Stimulated activated naive CD8-positive, alpha-beta T cell treated with anti-CD3 and anti-CD28 coated beads, Interleukin-15, amount 100 ng/mL, for 72 hours (primary cell): ENCODE results near the gene TSPAN32.
"Not testable (repeated sequence)": the region's sequence is repeated elsewhere in the genome, so short reads cannot be mapped to it uniquely, and the experiment has no call there.

Experiments used
- ATAC-seq: fragments of 150-1000 bp; cut with Tn5 transposase; 2 replicates; pipeline ENCODE4 v1.10.0; 2021; ENCODE audit warnings: mild to moderate bottlenecking, moderate library complexity
- DNase-seq, 2 donors: peaks; one replicate each; pipeline ENCODE4 v3.0.0; 2021 to 2022
- H3K27ac Mint-ChIP-seq, 2 donors: one replicate each; pipeline ENCODE4 v1.8.0; 2022; ENCODE audit warnings: mild to moderate bottlenecking in 2 of 2, mixed read lengths in 2 of 2, moderate library complexity in 2 of 2
- H3K27me3 Mint-ChIP-seq: one replicate; pipeline ENCODE4 v1.8.0; 2022; ENCODE audit warnings: mixed read lengths
- H3K4me1 Mint-ChIP-seq: one replicate; pipeline ENCODE4 v1.8.0; 2022; ENCODE audit warnings: mild to moderate bottlenecking, mixed read lengths
- H3K4me3 Mint-ChIP-seq, 2 donors: one replicate each; pipeline ENCODE4 v1.8.0; 2022; ENCODE audit warnings: mild to moderate bottlenecking in 2 of 2, mixed read lengths in 2 of 2, moderate library complexity in 1 of 2
- H3K9me3 Mint-ChIP-seq, 2 donors: one replicate each; pipeline ENCODE4 v1.8.0; 2022; ENCODE audit warnings: mixed read lengths in 2 of 2

TSPAN32 gene

GRCh38 chr11:2325719-2326118 lies 23.9 kb downstream of the TSPAN32 start:
- peaks cover 0 to 4% of the 10 kb centered on the region in 2 donors for H3K9me3 Mint-ChIP-seq
- H3K4me1 Mint-ChIP-seq, result no peaks in the 10 kb centered on the region
- H3K27ac Mint-ChIP-seq, result no peak overlapping the region
- no peak for ATAC-seq
- no peak for DNase-seq
- peaks cover 45% of the 10 kb centered on the region for H3K27me3 Mint-ChIP-seq
- no peak overlapping the region for H3K4me3 Mint-ChIP-seq

DNA sequence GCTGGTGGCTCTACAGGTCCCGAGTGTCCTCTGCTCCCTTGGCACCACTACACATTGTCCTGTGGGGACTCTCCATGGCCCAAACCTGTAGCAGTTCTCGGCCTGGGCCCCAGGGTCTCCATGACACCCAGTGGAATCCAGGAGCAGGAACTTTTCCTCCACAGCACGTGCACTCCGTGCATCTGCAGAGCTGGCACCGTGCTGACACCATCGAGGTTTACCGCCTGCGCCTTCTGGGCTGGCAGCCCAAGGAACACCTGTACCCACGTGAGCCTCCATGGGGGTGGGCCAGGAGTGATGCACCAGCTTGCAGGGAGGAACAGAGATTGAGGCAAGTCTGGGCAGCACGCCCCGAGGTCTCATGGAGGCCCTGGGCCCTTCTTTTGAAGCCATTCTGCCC lies 25.2 kb downstream of the TSPAN32 start:
- Mint-ChIP-seq H3K9me3 (peaks cover 0 to 16% of the 10 kb centered on the region in 2 donors), H3K4me1 (no peaks in the 10 kb centered on the region), H3K4me3 (no peak overlapping the region), H3K27ac (no peak overlapping the region), H3K27me3 (peaks cover 55% of the 10 kb centered on the region)
- DNase-seq (no peak), ATAC-seq (no peak)

- no peak for ATAC-seq
- Mint-ChIP-seq H3K9me3 (peaks cover 0 to 16% of the 10 kb centered on the region in 2 donors), H3K27me3 (peaks cover 55% of the 10 kb centered on the region), H3K4me1 (no peaks in the 10 kb centered on the region), H3K27ac (no peak overlapping the region), H3K4me3 (no peak overlapping the region)
- DNase-seq, result no peak
Observed at GRCh38 chr11:2328021-2328420, 26.2 kb downstream of the TSPAN32 start.

GRCh38 chr11:2328656-2329354 lies 27.0 kb downstream of the TSPAN32 start:
- Mint-ChIP-seq H3K4me1 (no peaks in the 10 kb centered on the region), H3K4me3 (no peak overlapping the region), H3K9me3 (peaks cover 0 to 16% of the 10 kb centered on the region in 2 donors), H3K27ac (no peak overlapping the region), H3K27me3 (peaks cover 55% of the 10 kb centered on the region)
- ATAC-seq, result no peak
- no peak for DNase-seq

GRCh38 chr11:2329551-2329950 lies 27.7 kb downstream of the TSPAN32 start:
- Mint-ChIP-seq H3K9me3 (peaks cover 0 to 16% of the 10 kb centered on the region in 2 donors), H3K4me1 (no peaks in the 10 kb centered on the region), H3K27me3 (peaks cover 55% of the 10 kb centered on the region), H3K27ac (no peak overlapping the region), H3K4me3 (no peak overlapping the region)
- ATAC-seq, result no peak
- no peak for DNase-seq

- Mint-ChIP-seq H3K27ac (no peak overlapping the region), H3K4me1 (no peaks in the 10 kb centered on the region), H3K27me3 (peaks cover 52% of the 10 kb centered on the region), H3K9me3 (peaks cover 0 to 16% of the 10 kb centered on the region in 2 donors), H3K4me3 (no peak overlapping the region)
- DNase-seq (no peak), ATAC-seq (no peak)
Observed at GRCh38 chr11:2330696-2331095, 28.9 kb downstream of the TSPAN32 start.

- Mint-ChIP-seq H3K27me3 (peaks cover 52% of the 10 kb centered on the region), H3K9me3 (peaks cover 0 to 16% of the 10 kb centered on the region in 2 donors), H3K27ac (no peak overlapping the region), H3K4me1 (no peaks in the 10 kb centered on the region), H3K4me3 (no peak overlapping the region)
- ATAC-seq (no peak), DNase-seq (no peak)
Observed at GRCh38 chr11:2331404-2331803, 29.6 kb downstream of the TSPAN32 start.

- not testable (repeated sequence) for H3K4me1 Mint-ChIP-seq, H3K4me3 Mint-ChIP-seq, DNase-seq, H3K27ac Mint-ChIP-seq, ATAC-seq
- peaks cover 0 to 16% of the 10 kb centered on the region in 2 donors for H3K9me3 Mint-ChIP-seq
- peaks cover 62% of the 10 kb centered on the region for H3K27me3 Mint-ChIP-seq
Observed at GRCh38 chr11:2332569-2332968, 30.8 kb downstream of the TSPAN32 start.

DNA sequence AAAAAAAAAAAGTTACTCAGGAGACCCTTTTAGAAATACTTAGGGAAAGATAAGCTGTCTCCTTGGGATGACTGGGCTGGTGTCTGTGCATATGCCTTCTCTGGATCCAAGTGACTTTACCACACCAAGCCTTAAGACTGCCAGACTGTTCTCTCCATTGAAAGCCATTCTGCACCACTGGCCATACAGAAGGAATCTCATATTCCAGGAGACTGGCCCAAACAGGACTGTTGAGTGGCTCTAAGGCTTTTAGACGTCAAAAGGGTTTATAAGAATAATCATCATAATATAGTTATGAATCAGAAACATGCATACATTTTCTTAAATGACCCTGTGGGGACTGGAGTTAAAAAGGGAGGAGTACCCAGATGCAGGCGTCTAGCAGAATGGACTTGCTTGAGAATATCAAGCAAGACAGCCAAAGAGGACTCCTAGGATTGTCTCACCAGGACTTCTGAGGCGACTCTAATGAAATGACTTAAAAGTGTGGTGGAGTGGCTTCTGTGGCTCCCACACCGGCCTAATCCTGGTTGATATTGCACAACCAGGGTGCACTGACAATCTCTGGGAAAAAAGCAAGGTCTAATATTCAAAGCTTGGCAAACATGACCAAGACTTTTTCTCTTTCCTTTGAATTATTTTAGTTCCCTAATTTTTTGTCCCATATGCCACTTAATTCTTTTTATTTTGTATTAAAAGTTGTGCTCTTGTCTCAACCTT lies 31.8 kb downstream of the TSPAN32 start:
- not testable (repeated sequence) for H3K4me1 Mint-ChIP-seq, H3K4me3 Mint-ChIP-seq, ATAC-seq, H3K27ac Mint-ChIP-seq, DNase-seq
- Mint-ChIP-seq H3K27me3 (peaks cover 56% of the 10 kb centered on the region), H3K9me3 (peaks cover 0 to 16% of the 10 kb centered on the region in 2 donors)

DNA sequence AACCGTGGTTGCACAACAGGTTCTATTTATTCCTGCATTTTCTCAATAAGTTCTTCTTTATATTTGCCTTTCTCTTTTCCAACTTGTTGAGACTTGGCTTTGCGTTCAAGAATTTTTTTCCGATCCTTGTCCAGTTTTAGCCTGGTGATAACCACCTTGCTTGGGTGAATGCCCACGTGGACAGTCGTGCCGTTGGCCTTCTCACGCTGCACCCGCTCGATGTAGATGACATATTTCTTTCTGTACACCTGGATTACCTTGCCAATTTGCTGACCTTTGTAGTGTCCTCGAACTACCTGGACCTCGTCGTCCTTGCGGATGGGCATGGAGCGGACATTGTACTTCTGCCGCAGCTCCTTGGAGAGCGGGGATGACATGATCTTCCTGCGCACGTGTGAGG lies 33.5 kb downstream of the TSPAN32 start:
- H3K27ac Mint-ChIP-seq, result not testable (repeated sequence)
- H3K27me3 Mint-ChIP-seq, result peaks cover 45% of the 10 kb centered on the region

GRCh38 chr11:2338760-2339159 lies 36.9 kb downstream of the TSPAN32 start:
- H3K4me3 Mint-ChIP-seq, DNase-seq, H3K4me1 Mint-ChIP-seq, H3K27ac Mint-ChIP-seq, H3K9me3 Mint-ChIP-seq, ATAC-seq: not testable (repeated sequence)
- peaks cover 31% of the 10 kb centered on the region for H3K27me3 Mint-ChIP-seq

More for the DNA sequence above, 33.5 kb downstream of the TSPAN32 start:
- H3K4me1 Mint-ChIP-seq, H3K4me3 Mint-ChIP-seq, ATAC-seq, DNase-seq: not testable (repeated sequence)
- H3K9me3 Mint-ChIP-seq, result peaks cover 0 to 16% of the 10 kb centered on the region in 2 donors

DNA sequence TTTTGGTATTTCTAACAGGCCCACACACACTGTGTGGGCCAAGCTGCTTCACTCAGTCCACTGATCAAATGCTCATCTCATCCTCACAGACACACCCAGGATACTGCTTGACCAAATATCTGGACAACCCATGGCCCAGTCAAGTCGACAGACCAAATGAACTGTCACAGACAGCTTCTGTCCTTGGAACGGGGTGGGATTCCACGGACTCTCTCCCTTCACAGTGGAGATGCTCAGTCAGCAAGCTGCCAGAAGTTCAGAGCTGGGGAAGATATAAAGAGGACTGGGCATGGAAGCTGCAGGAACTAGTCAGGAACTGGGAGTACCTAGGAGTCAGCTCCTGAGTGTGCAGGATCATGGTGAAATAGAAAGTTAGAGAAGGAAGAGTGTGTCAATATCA lies 40.7 kb downstream of the TSPAN32 start:
- ATAC-seq, result no peak
- H3K4me1 Mint-ChIP-seq, result no peaks in the 10 kb centered on the region
- DNase-seq, result no peak
- H3K9me3 Mint-ChIP-seq, result peaks cover 0 to 18% of the 10 kb centered on the region in 2 donors
- H3K27me3 Mint-ChIP-seq, result peaks cover 9% of the 10 kb centered on the region
- no peak overlapping the region for H3K4me3 Mint-ChIP-seq
- no peak overlapping the region for H3K27ac Mint-ChIP-seq

DNA sequence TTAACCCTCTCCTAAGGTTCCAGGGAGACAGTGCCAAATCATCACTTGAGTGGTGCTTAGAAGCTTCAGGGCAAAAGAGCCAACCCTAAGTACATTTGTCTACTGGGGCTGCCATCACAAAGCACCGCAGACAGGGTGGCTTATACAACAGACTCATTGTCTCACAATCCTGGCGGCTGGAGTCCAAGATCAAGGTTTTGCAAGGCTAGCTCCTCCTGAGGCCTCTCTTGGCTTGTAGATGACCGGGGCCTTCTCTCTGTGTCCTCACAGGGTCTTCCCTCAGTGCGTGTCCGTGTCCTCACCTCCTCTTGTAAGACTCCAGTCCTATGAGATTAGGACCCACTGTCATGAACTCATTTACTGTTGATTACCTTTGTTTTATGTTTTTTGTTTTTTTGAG lies 41.2 kb downstream of the TSPAN32 start:
- Mint-ChIP-seq H3K27ac (no peak overlapping the region), H3K9me3 (peaks cover 0 to 18% of the 10 kb centered on the region in 2 donors), H3K4me1 (no peaks in the 10 kb centered on the region), H3K4me3 (no peak overlapping the region), H3K27me3 (peaks cover 9% of the 10 kb centered on the region)
- ATAC-seq (no peak), DNase-seq (no peak)

DNA sequence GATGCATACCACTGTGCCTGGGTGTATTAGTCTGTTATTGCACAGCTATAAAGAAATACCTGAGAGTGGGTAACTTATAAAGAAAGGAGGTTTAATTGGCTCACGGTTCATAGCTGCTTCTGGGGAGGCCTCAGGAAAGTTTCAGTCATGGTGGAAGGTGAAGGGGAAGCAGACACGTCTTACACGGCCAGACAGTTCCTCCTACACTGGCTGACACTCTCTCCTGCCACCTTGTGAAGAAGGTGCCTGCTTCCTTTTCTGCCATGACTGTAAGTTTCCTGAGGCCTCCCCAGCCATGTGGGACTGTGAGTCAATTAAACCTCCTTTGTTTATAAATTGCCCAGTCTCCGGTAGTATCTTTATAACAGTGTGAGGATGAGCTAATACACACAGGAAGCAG lies 41.7 kb downstream of the TSPAN32 start:
- no peak overlapping the region for H3K27ac Mint-ChIP-seq
- ATAC-seq (no peak), DNase-seq (no peak)
- H3K4me3 Mint-ChIP-seq, result no peak overlapping the region
- peaks cover 6% of the 10 kb centered on the region for H3K27me3 Mint-ChIP-seq
- peaks cover 0 to 24% of the 10 kb centered on the region in 2 donors for H3K9me3 Mint-ChIP-seq
- no peaks in the 10 kb centered on the region for H3K4me1 Mint-ChIP-seq

- DNase-seq, result no peak
- no peaks in the 10 kb centered on the region for H3K4me1 Mint-ChIP-seq
- no peak overlapping the region for H3K27ac Mint-ChIP-seq
- H3K9me3 Mint-ChIP-seq, result peaks cover 5 to 38% of the 10 kb centered on the region in 2 donors
- H3K27me3 Mint-ChIP-seq, result no peaks in the 10 kb centered on the region
- H3K4me3 Mint-ChIP-seq, result no peak overlapping the region
- no peak for ATAC-seq
Observed at GRCh38 chr11:2345050-2345449, 43.2 kb downstream of the TSPAN32 start.

DNA sequence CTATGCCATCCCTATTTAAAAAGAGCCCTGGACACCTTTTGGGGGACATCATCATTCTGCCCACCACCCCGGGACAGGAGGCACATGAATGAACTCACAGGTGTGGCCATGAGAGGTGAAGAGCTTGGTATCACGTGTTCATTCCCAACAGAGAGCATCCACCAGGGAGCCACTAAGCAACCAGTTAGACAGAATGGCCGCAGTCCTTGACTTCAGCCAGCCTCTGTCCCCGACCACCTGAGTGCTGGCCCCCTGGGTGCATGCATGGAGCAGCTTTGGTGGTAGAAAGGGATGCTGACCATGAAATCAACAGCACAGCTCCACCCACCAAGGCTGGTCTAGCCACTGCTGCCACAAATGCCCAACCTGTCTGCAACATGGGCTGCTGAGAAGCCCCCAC lies 44.2 kb downstream of the TSPAN32 start:
- Mint-ChIP-seq H3K27ac (no peak overlapping the region), H3K4me3 (no peak overlapping the region), H3K9me3 (peaks cover 5 to 46% of the 10 kb centered on the region in 2 donors), H3K27me3 (no peaks in the 10 kb centered on the region), H3K4me1 (no peaks in the 10 kb centered on the region)
- DNase-seq (no peak), ATAC-seq (no peak)
